HG02678 (cell line): Measurements from ENCODE around the gene TMEM63B.
"Not testable (repeated sequence)": the region's sequence is repeated elsewhere in the genome, so short reads cannot be mapped to it uniquely, and the experiment has no call there.

Experiments used
- ATAC-seq: cut with Tn5 transposase; IDR thresholded peaks from one replicate; pipeline ENCODE4 v1.9.1; 2021; ENCODE audit warnings: mild to moderate bottlenecking, moderate library complexity; ENCODE audit not compliant: unreplicated experiment

TMEM63B gene

DNA sequence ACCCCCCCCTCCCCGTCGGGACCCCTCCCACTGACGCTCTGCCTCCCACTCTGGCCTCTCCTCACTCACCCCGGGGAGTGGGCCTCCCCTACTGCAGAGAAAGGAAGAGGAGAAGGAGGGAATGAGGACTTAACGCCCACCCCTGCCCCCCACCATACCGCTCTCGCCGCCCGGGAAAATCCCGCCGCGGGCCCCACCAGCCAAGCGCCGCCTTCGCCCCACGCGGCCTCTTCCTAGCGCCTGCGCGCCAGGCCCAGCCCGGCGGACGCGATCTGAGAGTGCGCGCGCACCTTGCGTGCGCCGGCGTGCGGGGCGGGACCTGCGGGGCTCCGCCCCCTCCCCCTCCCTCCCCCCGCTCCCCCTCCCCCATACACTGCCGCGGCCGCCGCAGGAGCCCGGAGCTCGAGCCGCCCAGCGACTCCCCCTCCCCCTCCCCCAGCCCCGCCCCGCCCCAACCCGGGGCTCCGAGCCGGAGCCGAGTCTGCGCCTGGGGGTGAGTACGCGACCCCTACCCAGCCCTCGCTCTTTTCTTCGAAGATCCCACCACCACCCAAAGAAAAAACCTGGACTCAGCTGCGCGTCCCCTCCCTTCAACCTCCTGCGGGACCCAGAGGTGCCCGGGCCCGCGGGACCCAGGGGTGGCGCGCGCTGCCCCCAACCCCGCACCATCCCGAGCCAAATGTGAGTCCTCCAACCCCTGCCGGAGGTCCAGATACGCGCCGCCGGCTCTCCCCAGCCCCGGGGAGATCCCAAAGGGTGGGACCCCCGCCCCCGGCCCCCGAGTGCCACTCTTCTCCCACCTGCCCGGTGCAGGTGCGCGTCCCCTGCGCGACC, at the start of gene TMEM63B, which contains the start of gene MRPL14:
TMEM63B (plus strand) TSS at position 369 of the 834 bp plus-strand sequence. CDS start 7,031 bp downstream, outside the sequence.
MRPL14 (minus strand) TSS at position 267 of the 834 bp plus-strand sequence. CDS start 10,841 bp downstream, outside the sequence.
- peak; percentile 76 for ATAC-seq

DNA sequence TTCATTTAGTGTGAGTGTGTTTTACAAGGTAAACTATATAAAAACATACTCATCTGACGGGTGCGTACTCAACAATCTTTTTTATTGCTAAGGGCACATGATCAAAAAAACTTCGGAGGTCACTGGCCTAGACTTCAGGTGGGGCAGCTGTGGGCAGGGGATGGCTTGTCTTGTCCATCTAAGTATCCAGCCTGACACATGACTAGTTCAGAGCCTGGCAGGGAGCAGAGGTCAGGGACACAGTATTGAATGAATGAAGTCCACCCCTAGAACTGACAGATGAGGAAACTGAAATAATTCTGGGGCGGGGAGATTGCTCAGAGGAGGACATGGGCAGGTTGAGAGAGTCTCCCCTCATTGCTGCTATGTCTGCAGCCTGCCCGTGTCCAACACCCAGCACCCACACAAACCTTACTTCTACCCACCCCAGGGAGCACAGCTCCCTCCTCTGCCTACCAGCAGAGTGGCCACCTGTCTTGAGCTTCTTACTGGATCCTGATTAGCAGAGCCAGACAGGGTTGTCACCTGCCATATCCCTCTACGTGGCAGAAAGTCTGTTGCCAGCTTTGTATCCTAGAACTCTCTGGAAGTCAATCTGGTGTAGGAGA, 49.0 kb upstream of the TMEM63B start:
- ATAC-seq = no peak

DNA sequence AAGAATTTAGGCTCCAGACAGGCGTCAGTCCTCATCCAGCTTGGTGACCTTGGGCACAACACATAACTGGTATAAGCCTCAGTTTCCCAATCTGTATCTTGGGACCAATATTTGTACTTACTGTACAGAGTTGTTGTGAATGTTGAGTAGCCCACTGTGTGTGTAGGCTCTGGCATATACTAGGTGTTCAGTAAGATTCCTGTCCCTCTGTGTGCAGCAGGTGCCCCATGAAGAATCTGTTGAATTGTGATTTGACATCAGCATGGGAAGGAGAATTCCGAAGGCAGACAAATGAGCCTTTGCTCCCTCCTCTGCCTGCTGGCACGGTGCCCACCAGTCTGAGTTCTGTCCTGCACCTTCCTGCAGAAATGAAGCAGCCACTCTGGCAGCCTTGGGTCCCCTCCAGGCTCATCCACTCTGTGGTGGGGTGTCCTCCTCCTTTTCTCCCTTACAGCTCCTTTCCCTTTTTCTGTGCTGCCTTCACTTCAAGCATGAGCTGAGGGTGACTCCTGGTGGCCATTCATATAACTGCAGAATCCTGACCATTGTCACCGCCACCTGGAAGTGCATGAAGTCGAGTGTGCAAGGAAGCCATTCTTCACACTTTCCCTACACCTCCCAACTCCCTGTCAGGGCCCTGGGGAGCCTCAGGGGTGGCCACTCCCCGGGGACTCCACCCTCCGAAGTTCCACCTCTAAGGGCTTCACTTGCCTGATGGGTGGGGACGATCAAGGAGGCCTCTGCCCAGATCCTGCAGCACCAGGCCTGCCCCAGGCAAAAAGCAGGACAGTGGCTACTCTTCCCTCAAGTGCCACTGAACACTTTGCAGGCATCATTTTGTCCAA, 48.3 kb upstream of the TMEM63B start:
- ATAC-seq = no peak

DNA sequence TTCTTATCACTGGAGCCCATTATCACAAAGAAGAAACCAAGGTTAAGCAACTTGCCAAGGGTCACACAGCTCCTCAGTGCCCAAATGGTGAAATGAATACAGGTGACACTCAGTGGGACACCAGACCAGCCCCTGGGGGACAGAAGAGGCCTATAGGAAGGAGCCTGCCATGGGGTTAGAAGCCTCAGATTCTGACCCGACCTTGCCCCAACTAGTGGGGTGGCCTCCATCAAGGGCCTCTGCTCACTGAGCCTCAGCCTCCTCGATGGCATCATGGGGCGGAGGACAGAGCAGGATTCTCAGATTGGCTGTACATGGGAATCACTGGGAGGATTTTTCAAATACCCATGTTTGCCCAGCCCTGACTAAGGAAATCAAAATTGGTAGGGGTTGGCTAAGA, 47.7 kb upstream of the TMEM63B start:
- no peak for ATAC-seq

DNA sequence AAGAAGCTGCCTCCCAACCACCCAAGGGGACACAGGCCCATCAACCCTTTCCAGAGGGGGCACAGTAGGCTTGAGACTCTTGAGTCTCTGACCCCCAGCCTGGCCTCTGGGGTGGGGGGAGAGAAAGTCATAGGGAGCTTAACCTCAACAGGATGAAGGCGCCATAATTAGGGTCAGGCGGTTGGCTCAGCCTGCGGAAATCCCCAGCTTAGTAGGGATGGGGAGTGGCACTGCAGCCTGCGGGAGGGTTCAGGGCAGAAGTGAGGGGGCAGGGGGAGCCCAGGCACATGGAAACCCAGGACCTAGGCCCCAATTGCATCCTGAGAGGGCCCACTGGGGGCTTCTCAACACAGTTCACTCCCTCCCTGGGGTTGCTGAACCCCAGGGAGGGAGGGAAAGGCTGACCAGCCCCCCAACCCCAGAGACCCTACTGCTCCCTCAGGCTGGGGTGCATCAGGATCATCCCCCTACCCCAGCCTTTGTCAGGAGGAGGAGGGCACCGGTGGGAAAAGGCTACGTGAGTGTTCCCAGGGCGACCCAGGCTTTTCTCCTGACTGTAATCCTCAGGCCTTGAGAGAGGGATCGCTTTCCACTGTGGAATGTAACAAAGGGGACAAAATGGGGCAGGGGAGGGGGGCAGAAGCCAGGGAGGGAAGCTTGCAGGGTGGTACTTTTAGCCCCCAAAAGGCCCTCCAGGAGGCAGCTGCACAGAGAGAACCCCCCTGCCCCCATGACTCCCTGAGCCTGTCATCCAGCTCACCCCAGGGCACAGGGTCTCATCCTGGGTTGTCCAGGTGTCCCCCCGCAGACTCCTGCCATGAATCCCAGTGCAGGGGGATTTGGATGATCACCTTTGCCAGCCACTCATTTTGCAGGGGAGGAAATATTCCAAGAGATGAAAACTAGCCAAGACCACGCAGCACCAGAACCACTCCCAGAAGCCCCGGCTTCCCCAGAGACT, 46.5 kb upstream of the TMEM63B start:
- no peak for ATAC-seq

DNA sequence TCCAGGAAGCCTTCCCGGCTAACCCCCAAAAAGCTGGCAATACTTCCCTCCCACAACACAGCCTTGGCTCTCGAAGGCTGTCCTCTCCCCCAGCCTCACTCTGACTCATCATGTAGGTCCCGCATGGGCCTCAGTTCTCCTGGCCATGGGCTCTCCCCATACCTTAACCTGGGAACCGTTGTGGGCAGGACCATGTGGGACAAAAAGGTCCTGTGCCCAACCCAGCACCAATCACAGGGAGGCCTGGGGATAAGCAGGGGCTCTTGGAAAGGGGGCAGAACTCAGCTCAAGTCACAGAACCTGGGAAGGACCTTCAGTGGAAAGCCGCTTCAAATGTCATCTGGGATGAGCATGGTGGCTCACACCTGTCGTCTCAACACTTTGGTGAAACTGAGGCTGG, 45.6 kb upstream of the TMEM63B start:
- ATAC-seq = no peak

DNA sequence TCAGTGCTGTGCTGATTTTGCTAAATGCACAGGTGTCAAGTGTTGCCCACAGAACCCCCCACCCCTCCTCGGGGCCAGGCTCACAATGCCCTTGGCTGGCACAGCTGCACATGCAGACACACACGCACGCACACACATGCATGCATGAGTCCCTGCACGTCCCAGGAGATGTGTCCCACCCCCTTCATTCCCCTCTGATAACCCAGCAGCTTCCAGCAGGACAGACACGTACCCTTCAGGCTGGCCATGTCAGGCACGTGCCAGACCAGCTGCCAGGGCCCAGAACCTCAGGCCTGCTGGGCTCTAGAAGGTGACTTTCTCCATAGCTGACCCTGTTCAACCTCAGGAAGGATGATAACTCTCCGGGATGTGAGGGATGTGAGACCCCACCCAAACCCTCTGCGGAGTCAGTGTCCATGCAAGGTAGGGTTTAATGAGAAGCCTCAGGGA, 44.5 kb upstream of the TMEM63B start:
- ATAC-seq = no peak

DNA sequence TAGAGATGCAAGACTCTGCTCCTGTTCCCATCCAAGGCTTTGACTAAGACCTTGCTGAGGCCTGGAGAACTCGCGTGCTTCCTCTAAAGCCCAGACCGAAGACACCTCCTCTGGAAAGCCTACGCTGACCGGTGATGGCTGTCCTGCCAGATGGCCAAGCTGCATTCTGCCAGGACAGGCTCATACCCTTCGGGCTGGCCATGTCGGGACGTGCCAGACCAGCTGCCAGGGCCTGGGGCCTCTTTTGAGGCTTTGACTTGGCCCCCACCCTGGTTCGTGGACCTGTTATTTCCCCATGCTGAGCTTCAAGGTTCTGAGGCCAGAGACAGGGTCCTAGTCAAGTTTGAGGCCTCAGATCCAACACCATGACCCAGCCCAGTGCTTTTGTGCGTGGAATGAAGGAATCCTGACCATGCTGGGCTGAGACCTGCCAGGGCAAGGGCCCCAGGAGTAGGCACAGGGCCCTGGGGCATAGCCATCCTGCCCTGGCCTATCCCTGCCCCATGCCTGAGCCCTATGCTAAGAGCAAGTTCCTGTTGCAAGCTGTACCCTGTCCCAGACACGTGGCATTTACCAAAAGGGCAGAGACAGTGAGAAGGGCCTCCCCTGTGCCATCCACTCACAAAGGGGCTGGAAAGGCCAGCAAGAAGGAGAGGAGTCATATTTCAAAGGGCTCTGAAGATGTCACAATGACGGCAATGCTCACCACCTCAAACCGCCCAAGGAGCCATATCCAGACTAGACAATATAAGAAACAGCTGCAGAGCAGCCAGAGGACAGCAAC, 42.9 kb upstream of the TMEM63B start:
- ATAC-seq = no peak

DNA sequence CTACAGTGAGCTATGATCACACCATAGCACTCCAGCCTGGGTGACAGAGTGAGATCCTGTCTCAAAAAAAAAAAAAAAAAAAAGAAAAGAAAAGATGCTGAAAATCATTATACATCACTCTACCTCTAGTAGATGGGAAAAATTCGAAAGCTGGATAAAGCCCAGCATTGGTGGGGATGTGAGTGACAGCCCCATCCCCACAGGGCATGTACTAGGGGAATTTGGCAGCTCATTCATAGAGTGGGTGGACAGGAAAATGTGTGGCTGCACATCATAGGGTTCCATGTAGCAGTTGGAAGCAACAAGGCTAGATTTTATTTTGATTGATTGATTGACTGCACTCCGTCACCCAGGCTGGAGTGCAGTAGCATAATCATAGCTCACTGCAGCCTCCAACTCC, 42.1 kb upstream of the TMEM63B start:
- no peak for ATAC-seq

DNA sequence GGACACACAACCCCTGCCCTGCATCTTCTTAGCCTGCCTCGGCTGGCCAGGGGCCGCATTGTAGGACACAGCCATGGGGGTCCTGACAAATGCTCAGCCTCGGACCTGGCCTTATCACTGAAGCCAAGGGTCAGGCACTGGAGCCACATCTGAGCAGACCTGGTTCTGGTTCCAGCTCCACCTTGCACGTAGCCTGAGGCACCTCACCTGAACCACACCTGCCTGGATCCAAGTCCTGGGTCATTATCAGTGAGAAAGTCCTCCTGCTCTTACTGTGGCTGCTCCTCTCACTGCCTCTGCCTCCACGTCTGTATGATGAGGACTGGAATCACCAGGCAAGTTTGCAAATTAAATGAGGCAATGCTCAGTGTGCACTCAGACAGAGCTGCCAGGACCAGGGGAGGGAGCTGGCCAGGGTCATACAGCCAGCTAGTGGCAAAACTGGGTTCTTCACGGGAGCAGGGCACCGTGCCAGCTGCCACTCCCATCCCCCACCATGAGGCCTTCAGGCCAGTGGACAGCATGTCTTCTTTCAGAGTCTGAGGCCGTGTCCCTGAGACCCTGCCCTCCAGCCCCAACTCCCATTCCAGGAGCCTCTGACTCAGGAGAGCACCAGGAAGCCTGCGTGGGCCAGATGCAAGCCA, 40.3 kb upstream of the TMEM63B start:
- ATAC-seq = no peak

DNA sequence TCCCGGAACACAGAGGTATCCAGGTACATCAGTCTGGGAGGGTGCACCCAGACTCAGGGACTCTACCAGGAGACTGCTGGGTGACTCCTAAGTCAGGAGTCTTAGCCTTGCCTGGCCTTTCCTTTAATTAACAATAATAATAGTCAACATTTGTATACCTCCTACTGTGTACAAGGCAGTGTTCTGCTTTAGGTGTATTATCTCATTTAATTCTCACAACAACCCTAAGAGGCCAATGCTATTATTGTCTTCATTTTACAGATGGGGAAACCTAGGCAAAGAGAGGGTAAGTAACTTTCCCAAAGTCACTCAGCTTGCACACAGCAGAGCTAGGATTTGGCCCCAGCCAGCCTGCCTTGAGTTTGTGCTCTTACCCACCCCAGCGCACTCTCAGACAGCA, 39.7 kb upstream of the TMEM63B start:
- no peak for ATAC-seq

DNA sequence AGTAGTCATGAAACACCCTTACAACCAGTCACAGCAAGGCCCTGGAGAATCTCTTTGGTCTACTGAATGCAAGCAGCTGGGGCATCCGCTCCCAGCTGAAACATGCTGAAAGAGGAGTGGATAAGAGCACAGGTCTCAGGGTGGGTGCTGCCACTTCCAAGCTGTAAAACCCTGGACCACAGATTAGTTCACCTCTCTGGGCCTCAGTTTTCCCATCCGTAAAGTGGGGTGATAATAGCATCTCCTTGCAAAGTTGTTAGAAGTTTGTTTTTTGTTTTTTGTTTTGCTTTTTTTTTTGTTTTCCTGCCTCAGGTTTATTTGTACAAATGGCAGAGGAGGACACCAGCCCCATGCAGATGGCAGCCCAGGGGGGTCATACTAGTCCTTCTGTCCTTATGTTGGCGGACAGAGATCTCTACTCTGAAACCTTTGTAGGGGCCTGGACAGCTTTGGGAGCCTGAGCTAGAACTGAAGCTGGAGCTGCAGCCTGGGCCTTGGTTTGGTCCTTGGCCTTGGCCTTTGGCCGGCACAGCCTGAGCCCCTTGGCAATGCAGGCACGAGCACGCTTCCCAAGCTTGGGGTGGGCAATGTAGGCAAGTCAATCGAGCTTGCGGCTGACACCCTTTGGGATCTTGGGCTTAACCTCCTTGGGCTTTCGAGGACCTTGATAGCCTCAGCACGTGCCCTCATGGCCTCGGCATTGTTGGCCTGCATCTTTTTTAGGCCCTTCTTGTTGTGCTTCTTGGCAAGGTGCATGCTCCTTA, 38.3 kb upstream of the TMEM63B start:
- ATAC-seq = no peak

DNA sequence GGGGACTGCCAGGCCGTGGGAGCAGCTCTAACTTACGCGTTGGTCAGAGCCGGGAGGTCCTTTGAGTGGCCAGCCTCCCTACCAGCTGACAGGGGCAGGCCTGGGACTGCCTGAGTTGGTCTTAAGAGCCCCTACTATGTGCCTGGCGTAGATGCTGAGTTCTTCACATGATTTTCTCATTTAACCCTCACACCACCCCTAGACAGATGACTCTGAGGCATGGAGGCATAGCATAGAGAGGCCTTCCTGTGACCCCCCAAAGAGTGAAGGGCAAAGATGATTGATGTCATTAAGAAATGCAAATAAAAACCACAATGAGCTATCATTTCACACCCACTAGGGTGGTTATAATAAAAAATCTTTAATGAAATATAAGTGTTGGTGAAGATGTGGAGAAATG, 36.9 kb upstream of the TMEM63B start:
- ATAC-seq = no peak

DNA sequence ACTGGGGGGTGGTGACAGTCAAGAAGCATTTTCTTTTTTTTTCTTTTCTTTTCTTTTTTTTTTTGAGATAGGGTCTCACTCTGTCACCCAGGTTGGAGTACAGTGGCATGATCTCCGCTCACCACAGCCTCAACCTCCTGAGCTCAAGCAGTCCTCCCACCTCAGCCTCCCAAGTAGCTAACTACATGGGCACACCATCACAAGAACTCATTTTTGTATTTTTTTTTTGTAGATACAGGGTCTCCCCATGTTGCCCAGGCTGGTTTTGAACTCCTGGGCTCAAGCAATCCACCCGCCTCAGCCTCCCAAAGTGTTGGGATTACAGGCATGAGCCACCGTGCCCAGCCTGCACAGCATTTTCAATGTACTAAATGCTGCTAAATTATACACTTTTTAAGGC, 36.0 kb upstream of the TMEM63B start:
- ATAC-seq = not testable (repeated sequence)

DNA sequence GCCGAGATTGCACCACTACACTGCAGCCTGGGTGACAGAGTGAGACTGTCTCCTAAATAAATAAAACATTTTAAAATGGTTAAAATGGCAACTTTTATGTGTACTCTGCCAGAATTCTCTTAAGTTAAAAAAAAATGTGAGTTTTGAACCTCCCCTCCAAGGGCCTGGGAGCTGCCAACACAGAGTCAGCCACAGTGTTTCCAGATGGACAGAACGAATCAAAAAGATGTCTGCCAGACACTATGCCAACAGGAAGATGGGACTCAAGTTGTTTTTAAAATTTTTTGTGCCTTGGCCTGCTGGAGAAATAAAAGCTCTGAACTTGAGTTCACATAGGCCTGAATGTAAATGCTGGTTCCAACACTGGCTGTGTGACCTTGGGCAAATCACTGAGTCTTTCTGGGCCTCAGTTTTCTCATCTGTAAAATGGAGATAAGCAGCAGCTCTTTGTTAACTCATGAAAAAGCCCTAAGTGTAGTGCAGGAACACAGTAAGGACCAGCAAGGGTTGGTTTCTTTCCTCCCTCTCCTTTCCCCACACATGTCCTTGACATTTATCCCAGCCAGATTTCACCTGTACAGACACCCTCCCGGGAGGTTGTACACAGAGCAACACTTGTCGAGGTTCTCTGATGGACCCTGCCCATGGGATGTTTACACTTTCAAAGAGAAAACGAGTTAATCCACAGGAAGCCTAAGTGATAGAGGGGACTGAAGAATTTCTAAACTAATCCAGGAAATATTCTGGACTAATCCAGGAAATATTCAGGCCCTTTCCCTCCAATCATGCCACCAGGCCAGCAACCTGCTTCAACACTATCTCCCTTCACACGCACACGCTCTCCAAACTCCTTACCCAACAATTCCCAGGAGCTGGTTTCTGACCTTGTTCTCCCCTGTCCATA, 35.1 kb upstream of the TMEM63B start:
- ATAC-seq = no peak

DNA sequence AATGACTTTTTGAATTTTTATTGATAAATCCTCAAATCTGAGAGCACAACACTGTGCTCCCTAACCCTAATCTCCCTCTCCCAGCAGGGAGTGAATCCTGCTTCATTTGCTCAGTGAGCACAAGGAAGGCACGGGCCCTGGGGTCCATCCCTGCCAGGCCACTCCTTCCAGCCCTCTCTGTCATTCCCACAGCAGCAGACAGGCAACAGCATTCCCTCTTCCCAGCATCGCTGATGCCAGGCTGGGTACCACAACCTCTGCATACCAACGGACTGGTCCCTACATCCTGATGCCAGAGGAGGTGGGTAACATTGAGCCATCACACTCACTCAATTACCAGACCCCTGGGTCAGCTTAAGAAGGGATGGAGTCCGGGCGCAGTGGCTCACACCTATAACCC, 34.3 kb upstream of the TMEM63B start:
- no peak for ATAC-seq

DNA sequence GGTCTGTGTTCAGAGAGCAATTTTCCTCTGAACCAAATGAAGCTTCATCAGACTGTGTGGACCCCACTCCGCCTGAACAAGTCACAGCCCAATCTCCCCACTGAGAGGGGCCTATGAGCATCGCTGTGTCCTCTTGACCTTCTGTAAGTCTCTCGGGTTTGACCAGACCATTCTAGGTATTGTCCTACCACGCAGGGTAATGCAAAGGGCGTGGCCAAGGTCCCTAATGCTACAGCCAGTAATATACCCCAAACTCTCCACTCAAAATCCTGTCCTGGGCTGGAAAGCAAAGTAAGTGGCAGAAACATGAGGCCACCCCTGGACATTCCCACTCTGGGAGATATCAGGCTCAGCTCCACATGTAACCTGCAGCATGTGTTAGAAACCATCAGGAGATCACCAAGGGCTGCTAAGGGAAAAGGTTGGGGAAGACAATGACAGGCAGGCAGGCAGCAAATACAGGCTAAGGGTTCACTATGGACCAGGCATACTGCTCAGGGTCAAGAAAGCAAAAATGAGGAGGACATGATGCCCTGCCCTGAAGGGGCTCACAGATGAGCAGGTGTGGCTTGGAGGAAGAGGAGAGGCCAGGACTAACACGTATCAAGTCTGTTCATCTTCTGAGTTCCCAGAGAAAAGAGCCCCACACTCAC, 33.5 kb upstream of the TMEM63B start:
- ATAC-seq = no peak
